Astrocyte (in vitro differentiated cells and primary cell): Measurements from ENCODE around the gene PTGIS.

Source experiments
- EZH2 ChIP-seq: IDR thresholded peaks from 2 replicates; pipeline ENCODE4 v1.6.1; 2012; ENCODE audit warnings: mild to moderate bottlenecking, low read length, inconsistent platforms; ENCODE audit not compliant: insufficient read depth
- TF ChIP-seq, protein P1 (sequence below): IDR thresholded peaks from 2 replicates; pipeline ENCODE4 v1.5.1; 2011; ENCODE audit warnings: low read depth, mild to moderate bottlenecking, inconsistent platforms, low read length, moderate library complexity; ENCODE audit not compliant: insufficient read depth

DNA sequence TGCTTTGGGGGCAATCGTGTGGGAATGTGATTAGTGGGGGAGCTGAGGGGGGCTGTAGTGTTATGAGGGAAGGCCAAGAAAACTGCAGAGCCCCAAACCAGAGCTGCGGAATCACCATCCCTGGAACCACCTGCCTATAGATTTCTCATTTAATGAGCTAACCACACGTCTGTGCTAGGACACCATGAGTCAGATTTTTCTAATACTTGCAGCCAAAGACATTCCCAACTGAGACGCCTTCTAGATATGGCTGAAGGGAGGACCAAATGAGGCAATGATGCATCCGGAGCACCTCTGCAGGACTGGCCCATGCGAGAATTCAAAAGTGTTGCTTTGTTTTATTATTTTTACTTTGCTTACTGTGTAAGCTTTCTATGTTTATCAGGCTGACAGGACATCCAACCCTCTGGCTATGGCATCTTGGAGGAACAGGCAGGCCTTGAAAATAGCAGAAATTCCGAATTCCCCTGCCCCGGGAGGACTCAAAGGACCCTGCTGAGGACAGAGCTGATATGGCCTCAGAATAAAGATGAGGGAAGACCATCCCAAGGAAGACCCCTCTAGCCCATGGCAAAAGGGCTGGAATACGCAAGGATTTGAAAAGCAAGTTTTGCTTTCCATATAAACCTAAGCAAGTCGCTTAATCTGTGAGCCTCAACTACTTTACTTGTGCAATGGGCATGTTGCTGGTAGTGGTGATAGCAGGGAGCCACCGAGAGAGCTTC lies 3.1 kb upstream of the PTGIS start:
- TF ChIP-seq, protein P1, sequence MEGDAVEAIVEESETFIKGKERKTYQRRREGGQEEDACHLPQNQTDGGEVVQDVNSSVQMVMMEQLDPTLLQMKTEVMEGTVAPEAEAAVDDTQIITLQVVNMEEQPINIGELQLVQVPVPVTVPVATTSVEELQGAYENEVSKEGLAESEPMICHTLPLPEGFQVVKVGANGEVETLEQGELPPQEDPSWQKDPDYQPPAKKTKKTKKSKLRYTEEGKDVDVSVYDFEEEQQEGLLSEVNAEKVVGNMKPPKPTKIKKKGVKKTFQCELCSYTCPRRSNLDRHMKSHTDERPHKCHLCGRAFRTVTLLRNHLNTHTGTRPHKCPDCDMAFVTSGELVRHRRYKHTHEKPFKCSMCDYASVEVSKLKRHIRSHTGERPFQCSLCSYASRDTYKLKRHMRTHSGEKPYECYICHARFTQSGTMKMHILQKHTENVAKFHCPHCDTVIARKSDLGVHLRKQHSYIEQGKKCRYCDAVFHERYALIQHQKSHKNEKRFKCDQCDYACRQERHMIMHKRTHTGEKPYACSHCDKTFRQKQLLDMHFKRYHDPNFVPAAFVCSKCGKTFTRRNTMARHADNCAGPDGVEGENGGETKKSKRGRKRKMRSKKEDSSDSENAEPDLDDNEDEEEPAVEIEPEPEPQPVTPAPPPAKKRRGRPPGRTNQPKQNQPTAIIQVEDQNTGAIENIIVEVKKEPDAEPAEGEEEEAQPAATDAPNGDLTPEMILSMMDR, result no peak
- TF ChIP-seq EZH2, result no peak
